CD4-positive, alpha-beta T cell treated with Interleukin-1 beta for 1 hour (primary cell): ENCODE data around the gene RNF26.

Experiments
- DNase-seq, 2 donors: peaks; one replicate each; pipeline ENCODE4 v3.0.0-alpha.2; 2020 to 2022

RNF26 gene

GRCh38 chr11:119316016-119316728 is 18.2 kb upstream of the RNF26 start:
- no peak for DNase-seq

- no peak for DNase-seq
Observed at GRCh38 chr11:119316729-119317591, 17.4 kb upstream of the RNF26 start, which contains the start of gene MCAM. MCAM (minus strand) TSS chr11:119317130; CDS start chr11:119317101, 29 bp downstream.

GRCh38 chr11:119317592-119318239 is 16.6 kb upstream of the RNF26 start:
- no peak for DNase-seq

GRCh38 chr11:119318240-119319135 is 15.8 kb upstream of the RNF26 start:
- peak; percentile 37 to 51 for DNase-seq

- DNase-seq = no peak
Observed at GRCh38 chr11:119319136-119319699, 15.1 kb upstream of the RNF26 start.

- DNase-seq = no peak
Observed at GRCh38 chr11:119319700-119320239, 14.6 kb upstream of the RNF26 start.

- DNase-seq = no peak
Observed at GRCh38 chr11:119320240-119320775, 14.0 kb upstream of the RNF26 start.

GRCh38 chr11:119320776-119321524 is 13.4 kb upstream of the RNF26 start:
- DNase-seq = peak; percentile 36 to 51

- no peak for DNase-seq
Observed at GRCh38 chr11:119322360-119322739, 12.0 kb upstream of the RNF26 start.

GRCh38 chr11:119322921-119323531 is 11.3 kb upstream of the RNF26 start:
- no peak for DNase-seq

GRCh38 chr11:119323532-119324033 is 10.7 kb upstream of the RNF26 start:
- peak; percentile 62 to 78 for DNase-seq

- no peak for DNase-seq
Observed at GRCh38 chr11:119324189-119324588, 10.1 kb upstream of the RNF26 start.

- DNase-seq = no peak
Observed at GRCh38 chr11:119329320-119329719, 5.0 kb upstream of the RNF26 start.

- DNase-seq = no peak
Observed at GRCh38 chr11:119330237-119330636, 4.1 kb upstream of the RNF26 start.

GRCh38 chr11:119332111-119332765 is 2.1 kb upstream of the RNF26 start:
- DNase-seq = no peak

GRCh38 chr11:119335091-119335654 is 846 bp downstream of the RNF26 start:
- DNase-seq = no peak

GRCh38 chr11:119335655-119336543 is 1.6 kb downstream of the RNF26 start:
- no peak for DNase-seq
